ENCODE data around the gene SCAMP4.

DNA sequence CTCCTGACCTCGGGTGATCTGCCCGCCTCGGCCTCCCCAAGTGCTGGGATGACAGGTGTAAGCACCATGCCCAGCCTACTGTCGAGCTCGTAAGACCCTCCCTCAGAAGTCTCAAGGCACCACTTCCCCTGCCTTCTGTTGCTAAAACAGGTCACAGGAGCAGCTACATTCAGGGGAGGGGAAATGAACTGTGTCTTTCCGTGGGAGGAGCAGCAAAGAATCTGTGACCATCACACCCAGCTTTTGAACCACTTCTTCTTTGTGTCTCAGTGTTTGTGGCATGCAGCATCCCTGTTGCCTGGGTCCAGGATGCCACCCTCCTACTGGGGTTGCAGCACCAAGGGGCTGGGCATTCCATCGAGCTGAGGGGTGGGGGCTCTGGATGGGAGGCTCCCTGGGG is 28.0 kb downstream of the SCAMP4 start:
- TF ChIP-seq, protein P1, sequence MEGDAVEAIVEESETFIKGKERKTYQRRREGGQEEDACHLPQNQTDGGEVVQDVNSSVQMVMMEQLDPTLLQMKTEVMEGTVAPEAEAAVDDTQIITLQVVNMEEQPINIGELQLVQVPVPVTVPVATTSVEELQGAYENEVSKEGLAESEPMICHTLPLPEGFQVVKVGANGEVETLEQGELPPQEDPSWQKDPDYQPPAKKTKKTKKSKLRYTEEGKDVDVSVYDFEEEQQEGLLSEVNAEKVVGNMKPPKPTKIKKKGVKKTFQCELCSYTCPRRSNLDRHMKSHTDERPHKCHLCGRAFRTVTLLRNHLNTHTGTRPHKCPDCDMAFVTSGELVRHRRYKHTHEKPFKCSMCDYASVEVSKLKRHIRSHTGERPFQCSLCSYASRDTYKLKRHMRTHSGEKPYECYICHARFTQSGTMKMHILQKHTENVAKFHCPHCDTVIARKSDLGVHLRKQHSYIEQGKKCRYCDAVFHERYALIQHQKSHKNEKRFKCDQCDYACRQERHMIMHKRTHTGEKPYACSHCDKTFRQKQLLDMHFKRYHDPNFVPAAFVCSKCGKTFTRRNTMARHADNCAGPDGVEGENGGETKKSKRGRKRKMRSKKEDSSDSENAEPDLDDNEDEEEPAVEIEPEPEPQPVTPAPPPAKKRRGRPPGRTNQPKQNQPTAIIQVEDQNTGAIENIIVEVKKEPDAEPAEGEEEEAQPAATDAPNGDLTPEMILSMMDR (IDR thresholded peaks at IDR 0.05 in 4 of 5, conservative IDR thresholded peaks at IDR 0.05 in 1 of 5), result no peak
- TF ChIP-seq POLR2A (IDR thresholded peaks at IDR 0.05), result no peak

Data from gastrocnemius medialis (tissue), 4 donors.